ENCODE measurements around the gene GCGR. TPM values are rescaled to one million over a fixed set of nuclear protein-coding genes. Genes with fewer than 3 reads are reported as not detected.

The GCGR gene
- polyA plus RNA-seq, 1 donor (not counting 4 experiments of a cell fraction or from before 2014, with no cell fraction given) = not detected

DNA sequence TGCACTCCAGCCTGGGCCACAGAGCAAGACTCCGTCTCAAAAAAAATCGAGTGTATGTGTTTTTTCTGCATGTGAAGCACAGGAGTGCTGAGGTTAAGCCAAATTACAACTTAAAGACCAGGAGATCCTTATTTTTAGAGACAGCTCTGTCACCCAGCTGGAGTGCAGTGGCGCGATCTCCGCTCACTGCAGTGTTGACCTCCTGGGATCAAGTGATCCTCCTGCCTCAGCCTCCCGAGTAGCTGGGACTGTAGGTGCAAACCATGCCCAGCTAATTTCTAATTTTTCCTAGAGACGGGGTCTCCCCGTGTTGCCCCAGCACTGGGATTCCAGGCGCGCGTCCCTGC lies 38.4 kb downstream of the GCGR start:
- Histone ChIP-seq H3K9ac (ENCODE audit: control insufficient read depth, extremely low read depth, insufficient read depth, low read length) (no peak overlapping the region), H3K4me2 (ENCODE audit: control insufficient read depth, extremely low read depth, insufficient read depth, low read depth, low read length) (no peak overlapping the region), H4K20me1 (ENCODE audit: control insufficient read depth, extremely low read depth, insufficient read depth, low read length) (peaks cover 2% of the 10 kb centered on the region), H3K36me3 (ENCODE audit: control insufficient read depth in 2 of 2, extremely low read depth in 1 of 2, insufficient read depth in 2 of 2, low read length in 2 of 2) (peaks cover 36 to 48% of the 10 kb centered on the region in 2 experiments), H3K4me1 (ENCODE audit: control insufficient read depth, extremely low read depth, insufficient read depth, low read length) (peaks cover 36% of the 10 kb centered on the region), H3K27ac (ENCODE audit: control insufficient read depth, insufficient read depth, low read length) (peak overlapping the region; percentile 26), H3K27me3 (ENCODE audit: control insufficient read depth, extremely low read depth, insufficient read depth, low read length) (no peaks in the 10 kb centered on the region), H3K9me1 (ENCODE audit: control insufficient read depth, extremely low read depth, insufficient read depth, low read length) (no peaks in the 10 kb centered on the region), H2AFZ (ENCODE audit: control insufficient read depth, low read length) (no peak overlapping the region), H3K9me3 (ENCODE audit: control insufficient read depth, low read depth, low read length) (no peaks in the 10 kb centered on the region), H3K4me3 (ENCODE audit: control insufficient read depth in 2 of 3, extremely low read depth in 1 of 3, insufficient read depth in 2 of 3, low read depth in 1 of 3, low read length in 3 of 3) (no peak overlapping the region), H3K79me2 (ENCODE audit: control insufficient read depth, insufficient read depth, low read length) (no peaks in the 10 kb centered on the region)
- dilution Hi-C loops (cut with MboI; ENCODE audit: extremely low pct_ligation_motif_present, low sequenced_read_pairs) = no loop called here
- no peak for TF ChIP-seq EZH2 (IDR thresholded peaks at IDR 0.05; ENCODE audit: low read length)
- TF ChIP-seq, protein P1, sequence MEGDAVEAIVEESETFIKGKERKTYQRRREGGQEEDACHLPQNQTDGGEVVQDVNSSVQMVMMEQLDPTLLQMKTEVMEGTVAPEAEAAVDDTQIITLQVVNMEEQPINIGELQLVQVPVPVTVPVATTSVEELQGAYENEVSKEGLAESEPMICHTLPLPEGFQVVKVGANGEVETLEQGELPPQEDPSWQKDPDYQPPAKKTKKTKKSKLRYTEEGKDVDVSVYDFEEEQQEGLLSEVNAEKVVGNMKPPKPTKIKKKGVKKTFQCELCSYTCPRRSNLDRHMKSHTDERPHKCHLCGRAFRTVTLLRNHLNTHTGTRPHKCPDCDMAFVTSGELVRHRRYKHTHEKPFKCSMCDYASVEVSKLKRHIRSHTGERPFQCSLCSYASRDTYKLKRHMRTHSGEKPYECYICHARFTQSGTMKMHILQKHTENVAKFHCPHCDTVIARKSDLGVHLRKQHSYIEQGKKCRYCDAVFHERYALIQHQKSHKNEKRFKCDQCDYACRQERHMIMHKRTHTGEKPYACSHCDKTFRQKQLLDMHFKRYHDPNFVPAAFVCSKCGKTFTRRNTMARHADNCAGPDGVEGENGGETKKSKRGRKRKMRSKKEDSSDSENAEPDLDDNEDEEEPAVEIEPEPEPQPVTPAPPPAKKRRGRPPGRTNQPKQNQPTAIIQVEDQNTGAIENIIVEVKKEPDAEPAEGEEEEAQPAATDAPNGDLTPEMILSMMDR (optimal IDR thresholded peaks at IDR 0.05 in 1 of 3, IDR thresholded peaks at IDR 0.05 in 1 of 3, conservative IDR thresholded peaks at IDR 0.05 in 1 of 3; ENCODE audit: extremely low read depth in 1 of 3, insufficient read depth in 2 of 3, low read length in 3 of 3) = no peak
- DNase-seq (ENCODE audit: low read depth, low spot score) = no peak
- FAIRE-seq = no peak

DNA sequence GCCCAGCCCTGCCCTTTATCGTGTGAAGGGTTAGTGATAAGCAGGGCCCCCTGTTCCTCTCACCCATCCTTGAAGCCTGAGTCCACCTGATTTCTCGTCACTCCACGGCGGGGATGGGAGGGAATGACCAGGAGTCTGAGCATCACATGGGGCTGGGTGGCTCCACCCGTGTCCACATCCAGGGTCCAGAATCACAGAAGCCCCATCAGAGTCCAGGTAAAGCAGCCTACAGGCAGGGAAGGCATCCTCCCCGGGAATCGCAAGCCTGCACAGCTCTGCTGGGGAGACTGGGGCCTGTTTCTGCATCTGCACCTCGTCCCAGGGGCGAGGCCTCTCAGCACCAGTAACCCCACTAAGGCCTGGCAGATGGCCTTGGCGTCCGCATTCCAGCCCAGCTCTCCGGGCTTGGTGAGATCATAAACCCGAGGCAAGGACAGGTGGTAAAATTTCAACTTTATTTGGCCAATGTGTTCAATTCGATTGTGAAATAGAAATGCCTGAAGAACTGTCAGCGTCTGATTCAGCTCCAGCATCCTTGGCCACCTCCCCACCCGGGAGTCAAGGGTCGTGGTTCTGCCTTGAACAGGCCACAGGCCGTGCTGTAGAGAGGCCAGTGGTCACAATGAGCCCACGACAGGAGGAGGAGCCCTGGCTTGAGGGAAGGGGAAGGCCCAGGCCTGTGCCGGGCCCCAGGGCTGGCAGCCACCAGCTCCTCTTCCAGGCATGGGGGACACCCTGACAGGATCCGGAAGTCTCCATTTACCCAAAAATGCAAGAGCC lies 39.0 kb downstream of the GCGR start:
- Histone ChIP-seq H3K36me3 (ENCODE audit: control insufficient read depth in 2 of 2, extremely low read depth in 1 of 2, insufficient read depth in 2 of 2, low read length in 2 of 2) (peaks cover 36 to 50% of the 10 kb centered on the region in 2 experiments), H3K9ac (ENCODE audit: control insufficient read depth, extremely low read depth, insufficient read depth, low read length) (no peak overlapping the region), H3K79me2 (ENCODE audit: control insufficient read depth, insufficient read depth, low read length) (no peaks in the 10 kb centered on the region), H3K27me3 (ENCODE audit: control insufficient read depth, extremely low read depth, insufficient read depth, low read length) (no peaks in the 10 kb centered on the region), H3K4me1 (ENCODE audit: control insufficient read depth, extremely low read depth, insufficient read depth, low read length) (peaks cover 36% of the 10 kb centered on the region), H3K27ac (ENCODE audit: control insufficient read depth, insufficient read depth, low read length) (no peak overlapping the region), H4K20me1 (ENCODE audit: control insufficient read depth, extremely low read depth, insufficient read depth, low read length) (peaks cover 2% of the 10 kb centered on the region), H3K4me2 (ENCODE audit: control insufficient read depth, extremely low read depth, insufficient read depth, low read depth, low read length) (no peak overlapping the region), H3K9me1 (ENCODE audit: control insufficient read depth, extremely low read depth, insufficient read depth, low read length) (no peaks in the 10 kb centered on the region), H3K9me3 (ENCODE audit: control insufficient read depth, low read depth, low read length) (no peaks in the 10 kb centered on the region), H3K4me3 (ENCODE audit: control insufficient read depth in 2 of 3, extremely low read depth in 1 of 3, insufficient read depth in 2 of 3, low read depth in 1 of 3, low read length in 3 of 3) (no peak overlapping the region), H2AFZ (ENCODE audit: control insufficient read depth, low read length) (no peak overlapping the region)
- TF ChIP-seq, protein P1 (optimal IDR thresholded peaks at IDR 0.05 in 1 of 3, IDR thresholded peaks at IDR 0.05 in 1 of 3, conservative IDR thresholded peaks at IDR 0.05 in 1 of 3; ENCODE audit: extremely low read depth in 1 of 3, insufficient read depth in 2 of 3, low read length in 3 of 3) = no peak
- no peak for TF ChIP-seq EZH2 (IDR thresholded peaks at IDR 0.05; ENCODE audit: low read length)
- dilution Hi-C loops (cut with MboI; ENCODE audit: extremely low pct_ligation_motif_present, low sequenced_read_pairs) = no loop called here
- DNase-seq (ENCODE audit: low read depth, low spot score) = no peak
- FAIRE-seq = no peak

All from keratinocyte (primary cell).